Stomach (tissue), 9 donors: Measurements from ENCODE around the gene MICAL3. TPM values are rescaled to one million over a fixed set of nuclear protein-coding genes. Genes with fewer than 3 reads are reported as not detected.
"Not testable (repeated sequence)": the region's sequence is repeated elsewhere in the genome, so short reads cannot be mapped to it uniquely, and the experiment has no call there.

Source experiments
- DNase-seq, 2 donors: peaks; one replicate each; pipeline versions ENCODE4 v3.0.0 to v3.0.0-alpha.2; 2013 to 2019
- H3K27ac ChIP-seq, 5 donors: fragments of 200-600 bp in 4 of 5; sonication (generic) in 4 of 5; one replicate each; pipeline ENCODE4 v1.5.1; 2013 to 2019; ENCODE audit warnings: mild to moderate bottlenecking in 1 of 5, moderate library complexity in 1 of 5
- H3K27me3 ChIP-seq, 3 donors: fragments of 200-600 bp; sonication (generic); one replicate each; pipeline ENCODE4 v1.5.1; 2017 to 2019; ENCODE audit warnings: mixed run types in 1 of 3
- H3K36me3 ChIP-seq, 4 donors: fragments of 200-600 bp; sonication (generic); 1 replicate in 3 of 4; 2 replicates in 1 of 4; pipeline ENCODE4 v1.5.1; 2016 to 2019
- H3K4me1 ChIP-seq, 4 donors: fragments of 200-600 bp; sonication (generic); one replicate each; pipeline ENCODE4 v1.5.1; 2016 to 2019
- H3K4me3 ChIP-seq, 4 donors: fragments of 200-600 bp; sonication (generic) in 3 of 4; one replicate each; pipeline ENCODE4 v1.5.1; 2016 to 2019; ENCODE audit warnings: mild to moderate bottlenecking in 1 of 4
- H3K9me3 ChIP-seq, 4 donors: fragments of 200-600 bp; sonication (generic); one replicate each; pipeline ENCODE4 v1.5.1; 2016 to 2019
- EP300 ChIP-seq: sonication (generic); formaldehyde crosslinking; IDR thresholded peaks from one replicate; pipeline ENCODE4 v1.6.1; 2017; ENCODE audit warnings: antibody characterized with exemption
- POLR2A ChIP-seq, 4 donors: fragments of 450-650 bp; IDR thresholded peaks; one replicate each; pipeline ENCODE4 v1.6.1; 2016; ENCODE audit warnings: antibody characterized with exemption in 4 of 4, control low read depth in 2 of 4, mild to moderate bottlenecking in 1 of 4, moderate library complexity in 1 of 4
- POLR2AphosphoS5 ChIP-seq, 3 donors: sonication (generic); formaldehyde crosslinking; IDR thresholded peaks; one replicate each; pipeline ENCODE4 v1.6.1; 2016; ENCODE audit warnings: antibody characterized with exemption in 3 of 3
- WGBS, 5 donors: extraction: QIAGEN DNeasy Blood & Tissue Kit in 3 of 5; methylation state at CpG; one replicate each; pipeline versions ENCODE4 v1.1.5 to v1.1.7; 2013 to 2018; 5-methylcytosine and 5-hydroxymethylcytosine counted together
- intact Hi-C: fragments of 100-400 bp; cut with DNase I; formaldehyde crosslinking; loops from one replicate; pipeline ENCODE4 v1.15.1; 2023; ENCODE audit warnings: low total_unique reads
- polyA plus RNA-seq, 3 donors: library from polyadenylated mRNA; stranded (reverse); fragments of 200-250 nt; gene quantifications; one replicate each; pipeline ENCODE4 v1.2.3, GENCODE V29; 2013
- total RNA-seq, 5 donors: library from RNA; depleted of rRNA; stranded (reverse); fragments of >200 nt; gene quantifications; one replicate each; pipeline versions ENCODE4 v1.1.0 to v1.2.3, GENCODE V29; 2014 to 2016
- TF ChIP-seq, protein P1 (sequence below), 7 experiments: fragments of 450-650 bp in 4 of 7; fragments of 200-600 bp in 3 of 7; sonication (generic) in 3 of 7; IDR thresholded peaks; one replicate each; pipeline ENCODE4 v1.5.1; 2016 to 2019; ENCODE audit warnings: antibody characterized with exemption in 7 of 7, control low read depth in 2 of 7, mild to moderate bottlenecking in 1 of 7
- donor health status: healthy with polysubstance abuse.
- donor health status: Bipolar disorder and iron deficiency.
- donor health status: healthy.

The MICAL3 gene
- total and polyA plus RNA-seq, 8 donors = 3.5 to 130 (median 24.0) TPM

DNA sequence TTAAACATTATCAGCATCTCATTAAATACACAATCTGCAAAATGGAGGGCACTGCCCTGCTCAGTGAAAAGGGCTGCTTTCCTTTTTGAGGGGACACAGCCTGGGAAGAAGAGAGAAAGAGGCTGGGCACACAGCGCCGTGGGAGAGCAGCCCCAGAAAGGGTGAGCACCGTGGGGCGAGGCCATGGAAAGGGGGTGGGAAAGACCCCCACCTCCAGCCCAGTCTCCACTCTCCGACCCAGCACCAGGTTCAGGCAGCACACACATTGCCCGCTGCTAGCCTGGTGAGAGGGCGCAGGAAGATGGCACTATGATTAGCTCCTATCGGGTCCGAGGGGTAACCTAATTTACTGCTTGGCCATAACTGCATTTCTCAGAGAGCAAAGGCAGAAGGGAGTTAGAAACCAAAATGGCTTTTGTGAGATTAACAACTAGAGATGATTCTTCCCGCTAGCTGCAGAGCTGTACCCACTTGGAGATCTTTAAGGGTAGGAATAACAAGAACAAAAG is 146.1 kb downstream of the MICAL3 start:
- 89 to 97% (median 92%) methylated on average over 10 of the region's 10 CpGs for WGBS, 5 donors
- no peak overlapping the region for H3K27ac ChIP-seq
- no peaks in the 10 kb centered on the region for H3K27me3 ChIP-seq
- DNase-seq = no peak
- H3K36me3 ChIP-seq = peaks cover 13 to 88% (median 82%) of the 10 kb centered on the region in 4 donors
- no peaks in the 10 kb centered on the region for H3K4me1 ChIP-seq
- no peaks in the 10 kb centered on the region for H3K9me3 ChIP-seq
- intact Hi-C loops = no loop called here
- TF ChIP-seq, protein P1, sequence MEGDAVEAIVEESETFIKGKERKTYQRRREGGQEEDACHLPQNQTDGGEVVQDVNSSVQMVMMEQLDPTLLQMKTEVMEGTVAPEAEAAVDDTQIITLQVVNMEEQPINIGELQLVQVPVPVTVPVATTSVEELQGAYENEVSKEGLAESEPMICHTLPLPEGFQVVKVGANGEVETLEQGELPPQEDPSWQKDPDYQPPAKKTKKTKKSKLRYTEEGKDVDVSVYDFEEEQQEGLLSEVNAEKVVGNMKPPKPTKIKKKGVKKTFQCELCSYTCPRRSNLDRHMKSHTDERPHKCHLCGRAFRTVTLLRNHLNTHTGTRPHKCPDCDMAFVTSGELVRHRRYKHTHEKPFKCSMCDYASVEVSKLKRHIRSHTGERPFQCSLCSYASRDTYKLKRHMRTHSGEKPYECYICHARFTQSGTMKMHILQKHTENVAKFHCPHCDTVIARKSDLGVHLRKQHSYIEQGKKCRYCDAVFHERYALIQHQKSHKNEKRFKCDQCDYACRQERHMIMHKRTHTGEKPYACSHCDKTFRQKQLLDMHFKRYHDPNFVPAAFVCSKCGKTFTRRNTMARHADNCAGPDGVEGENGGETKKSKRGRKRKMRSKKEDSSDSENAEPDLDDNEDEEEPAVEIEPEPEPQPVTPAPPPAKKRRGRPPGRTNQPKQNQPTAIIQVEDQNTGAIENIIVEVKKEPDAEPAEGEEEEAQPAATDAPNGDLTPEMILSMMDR (IDR thresholded peaks at IDR 0.05) = no peak
- no peak for TF ChIP-seq POLR2A (IDR thresholded peaks at IDR 0.05)
- no peak for TF ChIP-seq EP300
- TF ChIP-seq POLR2AphosphoS5 (IDR thresholded peaks at IDR 0.05) = no peak
- no peak overlapping the region for H3K4me3 ChIP-seq

- H3K4me3 ChIP-seq, H3K9me3 ChIP-seq, H3K27ac ChIP-seq, H3K27me3 ChIP-seq, intact Hi-C loops, H3K4me1 ChIP-seq: not testable (repeated sequence)
- peak in 1 of 2 donors; percentile 50 for DNase-seq
- H3K36me3 ChIP-seq = peaks cover 13 to 89% (median 83%) of the 10 kb centered on the region in 4 donors
These were observed 147.2 kb downstream of the MICAL3 start for GRCh38 chr22:17876878-17877855.

- peaks cover 20 to 89% (median 83%) of the 10 kb centered on the region in 4 donors for H3K36me3 ChIP-seq
- 34 to 80% (median 58%) methylated on average over 1 to 4 of the region's 4 CpGs for WGBS, 5 donors
- DNase-seq = peak; percentile 42 to 48
- H3K9me3 ChIP-seq = no peaks in the 10 kb centered on the region
- H3K4me1 ChIP-seq = no peaks in the 10 kb centered on the region
- H3K27ac ChIP-seq = no peak overlapping the region
- no peak overlapping the region for H3K4me3 ChIP-seq
- intact Hi-C loops = no loop called here
- TF ChIP-seq POLR2AphosphoS5 (IDR thresholded peaks at IDR 0.05) (no peak), POLR2A (IDR thresholded peaks at IDR 0.05) (no peak), EP300 (no peak)
- TF ChIP-seq, protein P1 (IDR thresholded peaks at IDR 0.05) = no peak
- H3K27me3 ChIP-seq = no peaks in the 10 kb centered on the region
These were observed 148.0 kb downstream of the MICAL3 start for GRCh38 chr22:17876306-17876831.

DNA sequence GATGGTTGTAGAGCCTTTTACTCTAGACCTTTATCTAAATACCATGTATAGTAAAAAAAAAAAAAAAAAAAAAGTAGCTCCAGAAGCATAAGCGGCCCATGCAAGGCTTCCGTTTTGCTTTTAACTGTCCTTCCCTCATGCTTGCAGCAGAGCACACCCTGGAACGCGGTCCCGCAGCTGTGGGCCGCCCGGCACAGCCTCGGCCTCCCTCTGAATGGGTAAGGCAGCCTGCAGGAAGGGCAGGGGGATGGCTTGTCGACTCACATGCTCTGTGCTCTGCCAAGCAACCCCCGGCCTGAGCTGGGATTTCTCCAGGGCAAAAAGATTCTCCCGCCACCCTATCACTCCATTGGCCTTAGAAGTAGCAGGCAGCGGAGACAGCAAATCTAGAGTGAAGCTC is 148.7 kb downstream of the MICAL3 start:
- H3K4me1 ChIP-seq = no peaks in the 10 kb centered on the region
- H3K9me3 ChIP-seq = no peaks in the 10 kb centered on the region
- no peak for TF ChIP-seq POLR2A (IDR thresholded peaks at IDR 0.05)
- no peak for TF ChIP-seq EP300
- DNase-seq = no peak
- WGBS, 5 donors = 79 to 94% (median 91%) methylated on average over 12 of the region's 12 CpGs
- H3K27me3 ChIP-seq = no peaks in the 10 kb centered on the region
- H3K36me3 ChIP-seq = peaks cover 15 to 89% (median 83%) of the 10 kb centered on the region in 4 donors
- no peak overlapping the region for H3K27ac ChIP-seq
- no peak overlapping the region for H3K4me3 ChIP-seq
- intact Hi-C loops = no loop called here

- TF ChIP-seq, protein P1 (IDR thresholded peaks at IDR 0.05) = no peak
- TF ChIP-seq POLR2A (IDR thresholded peaks at IDR 0.05) (no peak), EP300 (no peak)
- no peak overlapping the region for H3K4me3 ChIP-seq
- no peak overlapping the region for H3K27ac ChIP-seq
- H3K9me3 ChIP-seq = no peaks in the 10 kb centered on the region
- DNase-seq = no peak
- WGBS, 5 donors = 93 to 95% (median 94%) methylated on average over 15 of the region's 15 CpGs
- H3K4me1 ChIP-seq = no peaks in the 10 kb centered on the region
- intact Hi-C loops = no loop called here
- no peaks in the 10 kb centered on the region for H3K27me3 ChIP-seq
- H3K36me3 ChIP-seq = peaks cover 12 to 89% (median 83%) of the 10 kb centered on the region in 4 donors
These were observed 149.2 kb downstream of the MICAL3 start for GRCh38 chr22:17875156-17875555.
